HTERT RPE-1 (cell line): ENCODE results near the gene PMIS2.

Source experiments
- in situ Hi-C: fragments of 300-500 bp; cut with MboI; formaldehyde crosslinking; loops from 4 replicates; pipeline ENCODE4 v1.14.3; 2020; ENCODE audit warnings: low sequenced_read_pairs

Gene PMIS2

GRCh38 chr19:35556025-35556590 is 29.9 kb upstream of the PMIS2 start:
- in situ Hi-C loops: no loop called here

- in situ Hi-C loops: no loop called here
These were observed 29.0 kb upstream of the PMIS2 start for GRCh38 chr19:35556846-35557538.

GRCh38 chr19:35557539-35558399 is 28.2 kb upstream of the PMIS2 start:
- in situ Hi-C loops: no loop called here

GRCh38 chr19:35558400-35559280 is 27.3 kb upstream of the PMIS2 start:
- in situ Hi-C loops: no loop called here

- in situ Hi-C loops: no loop called here
These were observed 26.7 kb upstream of the PMIS2 start for GRCh38 chr19:35559281-35559659.

GRCh38 chr19:35559781-35560180 is 26.2 kb upstream of the PMIS2 start:
- in situ Hi-C loops: no loop called here

GRCh38 chr19:35560271-35560670 is 25.7 kb upstream of the PMIS2 start:
- in situ Hi-C loops: no loop called here

- in situ Hi-C loops: no loop called here
These were observed 25.3 kb upstream of the PMIS2 start for GRCh38 chr19:35560677-35561076.

GRCh38 chr19:35561436-35561835 is 24.5 kb upstream of the PMIS2 start:
- in situ Hi-C loops: no loop called here

GRCh38 chr19:35562336-35562735 is 23.6 kb upstream of the PMIS2 start:
- in situ Hi-C loops: no loop called here

GRCh38 chr19:35562776-35563175 is 23.2 kb upstream of the PMIS2 start:
- in situ Hi-C loops: no loop called here

- in situ Hi-C loops: no loop called here
These were observed 22.7 kb upstream of the PMIS2 start, which contains the start of gene ATP4A for GRCh38 chr19:35563207-35563829. Gene ATP4A (minus strand): TSS chr19:35563658. CDS start chr19:35563629, 29 bp downstream.

GRCh38 chr19:35565016-35565856 is 20.7 kb upstream of the PMIS2 start:
- in situ Hi-C loops: no loop called here

- in situ Hi-C loops: no loop called here
These were observed 19.2 kb upstream of the PMIS2 start for GRCh38 chr19:35566738-35567137.

GRCh38 chr19:35569281-35569781 is 16.6 kb upstream of the PMIS2 start:
- in situ Hi-C loops: no loop called here

- in situ Hi-C loops: no loop called here
These were observed 14.5 kb upstream of the PMIS2 start for GRCh38 chr19:35571406-35571965.

GRCh38 chr19:35577918-35578317 is 8.1 kb upstream of the PMIS2 start:
- in situ Hi-C loops: no loop called here

- in situ Hi-C loops: no loop called here
These were observed 7.3 kb upstream of the PMIS2 start for GRCh38 chr19:35578707-35579106.

- in situ Hi-C loops: no loop called here
These were observed 3.2 kb upstream of the PMIS2 start for GRCh38 chr19:35582760-35583159.
